ENCODE data around the gene USF2.

- TF ChIP-seq TAF1 (IDR thresholded peaks at IDR 0.05; ENCODE audit: low read depth), result no peak
- no peak for TF ChIP-seq NFIC (IDR thresholded peaks at IDR 0.05)
These were observed 34.7 kb downstream of the USF2 start for GRCh38 chr19:35303357-35303915.

Measured in Ishikawa (cell line).